BJ (cell line): Measurements from ENCODE around the gene PEX12. TPM values are rescaled to one million over a fixed set of nuclear protein-coding genes. Genes with fewer than 3 reads are reported as not detected.

Experiments used
- CTCF ChIA-PET: fragments of 350-600 bp; formaldehyde crosslinking; extraction: SDS; loops from one replicate; lab custom pipeline; 2021; ENCODE audit warnings: antibody characterized with exemption, inconsistent platforms; lab: Yijun Ruan, JAX
- POLR2A ChIA-PET: fragments of 300-600 bp; sonication (Branson Sonifier 250); formaldehyde crosslinking; extraction: SDS; loops from one replicate; lab custom pipeline; 2021; ENCODE audit warnings: antibody characterized with exemption; lab: Charles Lee
- DNase-seq: peaks from one replicate; pipeline ENCODE4 v3.0.0-alpha.2; 2011; ENCODE audit warnings: low read depth
- H3K27me3 ChIP-seq: 2 replicates; pipeline ENCODE4 v1.6.0; 2011; ENCODE audit warnings: low read length; ENCODE audit not compliant: control insufficient read depth, insufficient read depth
- H3K36me3 ChIP-seq: 2 replicates; pipeline ENCODE4 v1.5.1; 2011; ENCODE audit warnings: low read length; ENCODE audit not compliant: control insufficient read depth, insufficient read depth
- H3K4me3 ChIP-seq: 2 replicates; pipeline ENCODE4 v1.5.1; 2011; ENCODE audit warnings: low read depth, mild to moderate bottlenecking, control low read depth, low read length
- CTCF ChIP-seq: IDR thresholded peaks from 2 replicates; pipeline ENCODE4 v1.5.1; 2011; ENCODE audit warnings: low read depth, mild to moderate bottlenecking, control low read depth, inconsistent platforms, low read length, moderate library complexity; ENCODE audit not compliant: insufficient read depth
- polyA plus RNA-seq: library from polyadenylated mRNA; depleted of rRNA; stranded (reverse); fragments of >200 nt; gene quantifications from 2 replicates; pipeline ENCODE4 v1.2.3, GENCODE V29; 2011

Gene PEX12
- polyA plus RNA-seq, 1 experiment: 8.5 TPM

- Histone ChIP-seq H3K27me3 (no peaks in the 10 kb centered on the region), H3K4me3 (no peak overlapping the region), H3K36me3 (peaks cover 8% of the 10 kb centered on the region)
- no peak for DNase-seq
- no peak for TF ChIP-seq CTCF
- ChIA-PET POLR2A (interaction anchor here (0.7 kb wide), 1 partner anchor 12 kb away, joined by 11 read pairs; no protein-coding TSS in a partner anchor), CTCF (interaction anchor here (0.6 to 1.7 kb wide), 5 partner anchors 9 to 168 kb away, joined by 3 to 4 read pairs (median 3); no protein-coding TSS in a partner anchor)
These were observed 17.7 kb upstream of the PEX12 start for GRCh38 chr17:35596072-35596471.

- CTCF ChIA-PET: interaction anchor here (0.7 to 2.0 kb wide), 2 partner anchors 9 to 178 kb away, joined by 4 to 5 read pairs; no protein-coding TSS in a partner anchor
- POLR2A ChIA-PET: interaction anchor here (0.6 kb wide), 2 partner anchors 21 to 143 kb away, joined by 3 read pairs; partner anchors contain the start of gene RASL10B
- H3K4me3 ChIP-seq: peak overlapping the region; percentile 75
- no peaks in the 10 kb centered on the region; the same call in 1 of the 2 replicates for H3K27me3 ChIP-seq
- TF ChIP-seq CTCF: no peak
- no peaks in the 10 kb centered on the region for H3K36me3 ChIP-seq
- DNase-seq: no peak
These were observed 10.0 kb upstream of the PEX12 start for GRCh38 chr17:35588196-35588920.

GRCh38 chr17:35587074-35587961 is 8.9 kb upstream of the PEX12 start, which contains the start of gene AP2B1:
TSS of gene AP2B1 (plus strand) at chr17:35587322. CDS start at chr17:35594031, 6,709 bp downstream.
- H3K27me3 ChIP-seq: no peaks in the 10 kb centered on the region; the same call in 1 of the 2 replicates
- TF ChIP-seq CTCF: no peak
- POLR2A ChIA-PET: no interaction called here
- DNase-seq: peak; percentile 69
- H3K36me3 ChIP-seq: no peaks in the 10 kb centered on the region
- CTCF ChIA-PET: interaction anchor here (0.6 to 2.0 kb wide), 4 partner anchors 9 to 347 kb away, joined by 3 to 5 read pairs (median 4); partner anchors contain the start of gene PEX12
- peak within 1 kb of the TSS; percentile 75 for H3K4me3 ChIP-seq

DNA sequence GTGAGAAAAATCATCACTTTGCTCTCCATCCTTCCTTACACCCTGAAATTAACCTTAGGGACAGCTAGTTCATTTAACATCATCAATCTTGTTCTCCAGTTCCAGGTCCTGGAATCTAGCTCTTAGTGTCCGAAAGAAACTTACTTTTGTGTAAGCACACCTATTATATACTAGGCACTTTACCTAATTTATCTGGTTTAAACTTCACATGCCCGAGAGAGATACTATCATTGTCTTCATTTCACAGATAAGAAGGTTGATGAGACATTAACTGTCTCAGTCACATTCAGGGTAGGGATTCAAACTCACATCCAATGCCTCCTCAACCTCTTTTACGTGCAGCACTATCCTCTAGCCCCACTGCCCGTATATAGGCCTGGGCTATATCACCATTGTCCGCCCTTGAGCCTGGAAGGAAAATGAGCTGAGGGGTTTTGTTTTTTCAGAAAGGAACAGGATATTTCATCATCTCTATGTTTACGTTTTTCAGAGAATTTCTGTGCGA is 8.2 kb upstream of the PEX12 start:
- peak overlapping the region; percentile 75 for H3K4me3 ChIP-seq
- H3K27me3 ChIP-seq: no peaks in the 10 kb centered on the region; the same call in 1 of the 2 replicates
- TF ChIP-seq CTCF: no peak
- ChIA-PET POLR2A (no interaction called here), CTCF (interaction anchor here (0.6 to 1.2 kb wide), 3 partner anchors 8 to 346 kb away, joined by 3 to 4 read pairs (median 3); partner anchors contain the start of gene PEX12)
- no peaks in the 10 kb centered on the region for H3K36me3 ChIP-seq
- DNase-seq: no peak
